PC-3 (cell line): ENCODE measurements around the gene GFRA1. TPM values are rescaled to one million over a fixed set of nuclear protein-coding genes. Genes with fewer than 3 reads are reported as not detected.

Experiments used
- ATAC-seq: fragments of 200-7000 bp; cut with Tn5 transposase; 2 replicates; pipeline ENCODE4 v1.9.1; 2020; ENCODE audit warnings: mild to moderate bottlenecking, moderate library complexity
- BruUV-seq: library from RNA; stranded (reverse); fragments of 400-500 nt; replicated peaks from 2 replicates; lab custom pipeline; 2021; lab: Mats Ljungman, UMichigan
- CTCF ChIA-PET: fragments of 300-600 bp; sonication (Branson Sonifier 250); formaldehyde crosslinking; loops from one replicate; lab custom pipeline; 2022; ENCODE audit warnings: antibody characterized with exemption; lab: Charles Lee
- POLR2A ChIA-PET: fragments of 300-600 bp; sonication (Branson Sonifier 250); formaldehyde crosslinking; loops from one replicate; lab custom pipeline; 2022; ENCODE audit warnings: antibody characterized with exemption; ENCODE audit not compliant: unreplicated experiment; lab: Charles Lee
- DNase-seq: peaks from one replicate; pipeline ENCODE4 v3.0.0-alpha.2; 2015
- H2AFZ ChIP-seq: fragments of 300-600 bp; sonication (generic); 2 replicates; pipeline ENCODE4 v1.6.0; 2016; ENCODE audit warnings: antibody characterized with exemption, low read length
- H3F3A ChIP-seq: fragments of 300-600 bp; sonication (generic); one replicate; pipeline ENCODE4 v1.6.0; 2017; ENCODE audit warnings: antibody characterized with exemption, low read length, control low read depth, mild to moderate bottlenecking; ENCODE audit not compliant: unreplicated experiment
- H3K27ac ChIP-seq: fragments of 300-600 bp; sonication (generic); 2 replicates; pipeline ENCODE4 v1.5.1; 2016; ENCODE audit warnings: mild to moderate bottlenecking, low read length
- H3K27me3 ChIP-seq: fragments of 300-600 bp; sonication (generic); 2 replicates; pipeline ENCODE4 v1.6.1; 2016; ENCODE audit warnings: low read length, mixed read lengths
- H3K36me3 ChIP-seq: fragments of 300-600 bp; sonication (generic); 2 replicates; pipeline ENCODE4 v1.6.1; 2016; ENCODE audit warnings: low read depth, mixed run types, low read length, mixed read lengths
- H3K4me1 ChIP-seq: fragments of 300-600 bp; sonication (generic); 2 replicates; pipeline ENCODE4 v1.5.1; 2016; ENCODE audit warnings: low read length; ENCODE audit not compliant: insufficient read depth
- H3K4me2 ChIP-seq: fragments of 300-600 bp; sonication (generic); 2 replicates; pipeline ENCODE4 v1.6.0; 2016; ENCODE audit warnings: low read length
- H3K4me3 ChIP-seq: fragments of 300-600 bp; sonication (generic); 2 replicates; pipeline ENCODE4 v1.5.1; 2016; ENCODE audit warnings: mild to moderate bottlenecking, low read length, mixed read lengths
- H3K79me2 ChIP-seq: fragments of 300-600 bp; sonication (generic); 2 replicates; pipeline ENCODE4 v1.6.1; 2017; ENCODE audit warnings: low read length, mixed read lengths
- H3K9ac ChIP-seq: fragments of 300-600 bp; sonication (generic); 2 replicates; pipeline ENCODE4 v1.6.0; 2016; ENCODE audit warnings: mild to moderate bottlenecking, low read length
- H3K9me2 ChIP-seq: fragments of 300-600 bp; sonication (generic); replicated peaks from 2 replicates; pipeline ENCODE4 v1.6.1; 2016; ENCODE audit warnings: mixed run types, low read length, mixed read lengths
- H3K9me3 ChIP-seq: fragments of 300-600 bp; sonication (generic); 2 replicates; pipeline ENCODE4 v1.6.1; 2016; ENCODE audit warnings: low read length, mixed read lengths
- H4K20me1 ChIP-seq: fragments of 300-600 bp; sonication (generic); 2 replicates; pipeline ENCODE4 v1.6.1; 2016; ENCODE audit warnings: low read length, mixed read lengths
- CTCF ChIP-seq: fragments of 300-600 bp; sonication (generic); conservative IDR thresholded peaks from 2 replicates; pipeline ENCODE4 v1.5.1; 2017; ENCODE audit warnings: antibody characterized with exemption, low read depth, mild to moderate bottlenecking, low read length
- EZH2 ChIP-seq: fragments of 300-600 bp; sonication (generic); IDR thresholded peaks from one replicate; pipeline ENCODE4 v1.6.1; 2017; ENCODE audit warnings: antibody characterized with exemption, mild to moderate bottlenecking, low read length; ENCODE audit not compliant: unreplicated experiment
- EZH2phosphoT487 ChIP-seq: fragments of 300-600 bp; sonication (generic); IDR thresholded peaks from 2 replicates; pipeline ENCODE4 v1.6.1; 2018; ENCODE audit warnings: mild to moderate bottlenecking, antibody characterized with exemption, low read length, borderline replicate concordance
- intact Hi-C: fragments of 100-400 bp; cut with micrococcal nuclease; formaldehyde crosslinking; loops from 2 replicates; pipeline ENCODE4 v1.9.0; 2023
- total RNA-seq: library from RNA; depleted of rRNA; stranded (reverse); fragments of >200 nt; gene quantifications from 2 replicates; pipeline ENCODE4 v1.2.3, GENCODE V29; 2014

Gene GFRA1
- total RNA-seq, 1 experiment from 2014 or later: not detected

DNA sequence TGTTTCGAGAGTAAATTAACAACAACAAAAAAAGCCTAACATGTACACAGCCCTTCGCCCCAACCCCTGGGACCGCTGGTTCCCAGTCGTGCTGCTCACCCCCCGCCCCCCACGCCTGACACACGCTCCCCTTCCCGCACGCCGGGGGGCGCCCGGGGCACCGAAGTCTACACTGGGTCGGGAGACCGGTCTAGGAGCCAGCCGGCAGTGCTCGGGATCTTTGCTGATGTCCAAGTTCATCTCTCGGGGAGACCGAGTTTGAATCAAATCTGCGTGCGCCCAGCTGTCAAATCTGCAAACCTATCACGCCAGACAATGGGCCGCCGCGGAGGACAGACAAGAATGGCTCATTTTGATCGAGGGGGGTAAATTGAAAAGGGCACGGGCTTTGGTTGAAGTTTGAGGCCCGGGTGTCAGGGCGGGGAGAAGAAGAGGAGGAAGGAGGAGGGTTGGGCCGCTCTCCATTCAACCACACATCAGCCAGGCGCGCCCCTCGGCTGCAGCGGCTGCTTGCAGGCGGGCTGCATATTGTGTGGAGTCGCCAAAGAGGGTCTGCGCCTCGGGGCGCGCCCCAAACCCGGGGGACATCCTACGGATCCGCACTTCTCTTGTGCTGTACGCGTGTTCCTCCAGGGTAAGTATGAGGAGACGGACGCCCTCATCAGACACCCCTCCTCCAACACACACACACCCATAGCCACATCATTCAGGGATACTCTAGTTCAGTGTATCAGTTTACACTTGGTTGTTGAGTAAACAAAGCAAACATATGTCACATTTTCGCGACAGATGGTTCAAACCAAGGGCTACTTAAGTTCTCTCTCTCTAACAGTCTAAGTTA, 1.3 kb upstream of the GFRA1 start:
- TF ChIP-seq EZH2 (no peak), EZH2phosphoT487 (no peak), CTCF (no peak)
- BruUV-seq: no TSS peak
- POLR2A ChIA-PET: no interaction called here

DNA sequence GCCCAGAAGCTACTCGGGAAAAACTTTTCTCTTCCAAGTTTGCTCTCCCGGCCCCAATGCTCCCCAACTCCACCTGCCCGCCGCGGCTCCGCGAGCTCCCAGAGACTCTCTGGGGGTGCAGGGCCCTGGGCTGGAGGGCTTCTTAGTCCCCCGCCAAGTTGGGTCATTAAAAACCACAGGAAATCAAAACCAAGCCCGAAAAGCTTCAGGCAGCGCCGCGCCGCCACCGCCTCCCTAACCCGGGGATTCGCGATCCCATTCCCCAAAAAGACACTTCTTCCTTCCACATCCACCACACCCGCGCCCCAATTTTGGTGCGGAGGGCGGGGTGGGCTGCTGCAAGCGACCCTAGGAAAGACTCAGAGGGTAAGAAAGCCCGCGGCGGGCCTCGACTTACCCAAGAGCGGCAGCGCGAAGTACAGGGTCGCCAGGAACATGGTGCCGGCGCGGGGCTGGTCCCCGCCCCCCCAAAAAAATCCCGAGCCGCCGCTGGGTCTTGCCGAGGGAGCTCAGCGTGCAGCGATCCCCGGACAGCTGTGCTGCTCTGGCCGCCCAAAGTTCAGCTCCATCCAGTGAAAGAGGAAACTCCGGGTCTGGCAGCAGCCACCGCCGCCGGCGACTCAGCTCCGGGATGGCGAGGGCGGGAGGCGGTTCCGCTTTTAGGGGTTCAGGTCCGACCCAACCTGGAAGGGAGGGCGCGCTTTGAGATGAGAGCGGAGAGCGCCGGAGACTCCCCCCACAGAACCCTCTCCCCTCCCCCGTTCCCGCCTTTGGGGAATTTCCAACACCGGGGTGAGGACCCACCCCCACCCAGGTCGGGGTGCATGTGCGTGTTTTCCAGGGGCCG, 1.2 kb downstream of the GFRA1 start:
- H4K20me1 ChIP-seq: no peaks in the 10 kb centered on the region
- no peaks in the 10 kb centered on the region for H3K9me3 ChIP-seq
- peaks cover 36% of the 10 kb centered on the region for H3K27me3 ChIP-seq
- no peak overlapping the region for H3K4me2 ChIP-seq
- CTCF ChIA-PET: no interaction called here
- no peak for TF ChIP-seq EZH2phosphoT487
- no peak for TF ChIP-seq EZH2
- TF ChIP-seq CTCF: no peak
- no peak overlapping the region for H2AFZ ChIP-seq
- no peak overlapping the region for H3K4me3 ChIP-seq
- no peak for DNase-seq
- H3K9ac ChIP-seq: no peak overlapping the region
- no TSS peak for BruUV-seq
- no peaks in the 10 kb centered on the region for H3K79me2 ChIP-seq
- ATAC-seq: no peak
- POLR2A ChIA-PET: no interaction called here
- H3K9me2 ChIP-seq: no peaks in the 10 kb centered on the region
- intact Hi-C loops: no loop called here
- no peaks in the 10 kb centered on the region for H3F3A ChIP-seq
- H3K27ac ChIP-seq: no peak overlapping the region
- no peaks in the 10 kb centered on the region for H3K36me3 ChIP-seq
- H3K4me1 ChIP-seq: no peaks in the 10 kb centered on the region

More for the DNA sequence above, 1.3 kb upstream of the GFRA1 start:
- intact Hi-C loops: no loop called here
- H3K36me3 ChIP-seq: no peaks in the 10 kb centered on the region
- H3K9me3 ChIP-seq: no peaks in the 10 kb centered on the region
- no peak overlapping the region for H3K27ac ChIP-seq
- H3K4me1 ChIP-seq: no peaks in the 10 kb centered on the region
- no peak overlapping the region for H3K4me2 ChIP-seq
- H3K79me2 ChIP-seq: no peaks in the 10 kb centered on the region
- no peak overlapping the region for H2AFZ ChIP-seq
- no peak overlapping the region for H3K4me3 ChIP-seq
- CTCF ChIA-PET: no interaction called here
- DNase-seq (no peak), ATAC-seq (no peak)
- H3K9ac ChIP-seq: no peak overlapping the region
- no peaks in the 10 kb centered on the region for H3F3A ChIP-seq
- peaks cover 36% of the 10 kb centered on the region for H3K27me3 ChIP-seq
- no peaks in the 10 kb centered on the region for H4K20me1 ChIP-seq
- no peaks in the 10 kb centered on the region for H3K9me2 ChIP-seq
